BJ (cell line): Measurements from ENCODE around the gene ZNF784. TPM values are rescaled to one million over a fixed set of nuclear protein-coding genes. Genes with fewer than 3 reads are reported as not detected.
A peak's percentile ranks its signal among the peaks of the same experiment; 100 is the strongest.

ENCODE experiments used
- CTCF ChIA-PET: fragments of 350-600 bp; formaldehyde crosslinking; extraction: SDS; loops from one replicate; lab custom pipeline; 2021; ENCODE audit warnings: antibody characterized with exemption, inconsistent platforms; lab: Yijun Ruan, JAX
- POLR2A ChIA-PET: fragments of 300-600 bp; sonication (Branson Sonifier 250); formaldehyde crosslinking; extraction: SDS; loops from one replicate; lab custom pipeline; 2021; ENCODE audit warnings: antibody characterized with exemption; lab: Charles Lee
- DNase-seq: peaks from one replicate; pipeline ENCODE4 v3.0.0-alpha.2; 2011; ENCODE audit warnings: low read depth
- H3K27me3 ChIP-seq: 2 replicates; pipeline ENCODE4 v1.6.0; 2011; ENCODE audit warnings: low read length; ENCODE audit not compliant: control insufficient read depth, insufficient read depth
- H3K36me3 ChIP-seq: 2 replicates; pipeline ENCODE4 v1.5.1; 2011; ENCODE audit warnings: low read length; ENCODE audit not compliant: control insufficient read depth, insufficient read depth
- H3K4me3 ChIP-seq: 2 replicates; pipeline ENCODE4 v1.5.1; 2011; ENCODE audit warnings: low read depth, mild to moderate bottlenecking, control low read depth, low read length
- polyA plus RNA-seq: library from polyadenylated mRNA; depleted of rRNA; stranded (reverse); fragments of >200 nt; gene quantifications from 2 replicates; pipeline ENCODE4 v1.2.3, GENCODE V29; 2011
- TF ChIP-seq, protein P1 (sequence below): IDR thresholded peaks from 2 replicates; pipeline ENCODE4 v1.5.1; 2011; ENCODE audit warnings: low read depth, mild to moderate bottlenecking, control low read depth, inconsistent platforms, low read length, moderate library complexity; ENCODE audit not compliant: insufficient read depth

ZNF784 gene
- polyA plus RNA-seq, 1 experiment: 4.5 TPM

GRCh38 chr19:55599468-55599841, 24.9 kb downstream of the ZNF784 start, which contains the start of gene FIZ1:
Gene FIZ1, minus strand, starts transcription at chr19:55599517. Its CDS starts 1,652 bp downstream, at chr19:55597865.
- peak; percentile 92 for DNase-seq
- TF ChIP-seq, protein P1, sequence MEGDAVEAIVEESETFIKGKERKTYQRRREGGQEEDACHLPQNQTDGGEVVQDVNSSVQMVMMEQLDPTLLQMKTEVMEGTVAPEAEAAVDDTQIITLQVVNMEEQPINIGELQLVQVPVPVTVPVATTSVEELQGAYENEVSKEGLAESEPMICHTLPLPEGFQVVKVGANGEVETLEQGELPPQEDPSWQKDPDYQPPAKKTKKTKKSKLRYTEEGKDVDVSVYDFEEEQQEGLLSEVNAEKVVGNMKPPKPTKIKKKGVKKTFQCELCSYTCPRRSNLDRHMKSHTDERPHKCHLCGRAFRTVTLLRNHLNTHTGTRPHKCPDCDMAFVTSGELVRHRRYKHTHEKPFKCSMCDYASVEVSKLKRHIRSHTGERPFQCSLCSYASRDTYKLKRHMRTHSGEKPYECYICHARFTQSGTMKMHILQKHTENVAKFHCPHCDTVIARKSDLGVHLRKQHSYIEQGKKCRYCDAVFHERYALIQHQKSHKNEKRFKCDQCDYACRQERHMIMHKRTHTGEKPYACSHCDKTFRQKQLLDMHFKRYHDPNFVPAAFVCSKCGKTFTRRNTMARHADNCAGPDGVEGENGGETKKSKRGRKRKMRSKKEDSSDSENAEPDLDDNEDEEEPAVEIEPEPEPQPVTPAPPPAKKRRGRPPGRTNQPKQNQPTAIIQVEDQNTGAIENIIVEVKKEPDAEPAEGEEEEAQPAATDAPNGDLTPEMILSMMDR: no peak
- H3K27me3 ChIP-seq: no peaks in the 10 kb centered on the region
- ChIA-PET POLR2A (interaction anchor here (0.5 to 0.8 kb wide), 3 partner anchors 19 to 138 kb away, joined by 3 to 9 read pairs (median 5); partner anchors contain the start of genes ISOC2 and SSC5D), CTCF (interaction anchor here (0.6 to 2.0 kb wide), 6 partner anchors 16 to 1746 kb away, joined by 3 to 11 read pairs (median 3); partner anchors contain the start of gene U2AF2)
- peaks cover 11% of the 10 kb centered on the region for H3K36me3 ChIP-seq
- peak within 1 kb of the TSS; percentile 88 for H3K4me3 ChIP-seq

- CTCF ChIA-PET: interaction anchor here (0.6 to 2.0 kb wide), 6 partner anchors 16 to 131 kb away, joined by 3 to 11 read pairs (median 4); partner anchors contain the start of gene U2AF2
- H3K36me3 ChIP-seq: peaks cover 11% of the 10 kb centered on the region
Measured at GRCh38 chr19:55598719-55599467, 25.5 kb downstream of the ZNF784 start.

GRCh38 chr19:55598034-55598433, 26.3 kb downstream of the ZNF784 start:
- CTCF ChIA-PET: no interaction called here
- TF ChIP-seq, protein P1: no peak
- Histone ChIP-seq H3K27me3 (no peaks in the 10 kb centered on the region), H3K36me3 (peaks cover 11% of the 10 kb centered on the region), H3K4me3 (no peak overlapping the region)
- DNase-seq: no peak
- POLR2A ChIA-PET: no interaction called here

More at GRCh38 chr19:55598719-55599467, 25.5 kb downstream of the ZNF784 start:
- DNase-seq: peak; percentile 79
- TF ChIP-seq, protein P1: no peak
- Histone ChIP-seq H3K4me3 (peak overlapping the region; percentile 88), H3K27me3 (no peaks in the 10 kb centered on the region)
- POLR2A ChIA-PET: interaction anchor here (0.5 to 0.7 kb wide), 3 partner anchors 20 to 319 kb away, joined by 3 to 5 read pairs (median 3); partner anchors contain the start of gene SSC5D

DNA sequence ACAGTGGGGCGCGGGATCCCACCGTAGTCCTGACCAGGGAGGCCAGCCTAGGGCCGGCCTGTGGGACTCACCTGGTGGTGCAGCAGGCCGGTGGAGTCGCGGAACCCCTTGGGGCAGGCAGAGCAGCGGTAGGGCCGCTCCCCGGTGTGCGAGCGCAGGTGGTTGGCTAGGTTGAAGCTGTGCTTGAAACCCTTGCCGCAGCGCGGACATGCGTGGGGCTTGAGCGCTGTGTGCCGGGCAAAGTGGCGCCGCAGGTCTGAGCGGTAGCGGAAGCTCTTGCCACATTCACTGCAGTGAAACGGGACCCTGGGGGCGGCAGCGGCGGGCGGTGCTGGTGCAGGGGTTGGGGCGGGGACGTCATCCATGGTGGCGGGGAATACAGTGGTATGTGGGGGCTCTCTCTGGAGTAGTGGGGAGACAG, 26.9 kb downstream of the ZNF784 start:
- Histone ChIP-seq H3K27me3 (no peaks in the 10 kb centered on the region), H3K4me3 (no peak overlapping the region), H3K36me3 (peaks cover 10% of the 10 kb centered on the region)
- POLR2A ChIA-PET: no interaction called here
- no peak for DNase-seq
- CTCF ChIA-PET: no interaction called here
- TF ChIP-seq, protein P1: no peak

DNA sequence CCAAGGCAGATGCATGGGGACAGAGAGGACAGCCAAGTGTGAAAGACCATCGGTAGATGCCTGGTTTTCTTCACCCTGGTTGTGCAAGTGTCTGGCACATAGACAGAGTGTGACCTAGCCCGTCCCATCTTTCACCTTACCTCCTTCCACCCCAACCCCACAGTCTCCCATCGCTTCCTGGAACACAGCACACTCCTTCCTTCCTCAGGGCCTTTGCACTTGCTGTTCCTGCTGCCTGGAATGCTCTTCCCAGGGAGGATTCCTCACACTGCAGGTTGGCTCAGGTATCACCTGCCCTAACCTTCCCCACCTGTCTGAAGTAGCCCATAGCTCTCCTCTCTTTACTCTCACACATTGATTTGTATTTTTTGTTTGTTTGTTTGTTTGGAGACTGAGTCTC, 28.1 kb downstream of the ZNF784 start:
- DNase-seq: no peak
- Histone ChIP-seq H3K36me3 (peaks cover 14% of the 10 kb centered on the region), H3K27me3 (no peaks in the 10 kb centered on the region), H3K4me3 (no peak overlapping the region)
- TF ChIP-seq, protein P1: no peak
- ChIA-PET CTCF (no interaction called here), POLR2A (no interaction called here)
